ENCODE data around the gene LRRC34.

Gene LRRC34

DNA sequence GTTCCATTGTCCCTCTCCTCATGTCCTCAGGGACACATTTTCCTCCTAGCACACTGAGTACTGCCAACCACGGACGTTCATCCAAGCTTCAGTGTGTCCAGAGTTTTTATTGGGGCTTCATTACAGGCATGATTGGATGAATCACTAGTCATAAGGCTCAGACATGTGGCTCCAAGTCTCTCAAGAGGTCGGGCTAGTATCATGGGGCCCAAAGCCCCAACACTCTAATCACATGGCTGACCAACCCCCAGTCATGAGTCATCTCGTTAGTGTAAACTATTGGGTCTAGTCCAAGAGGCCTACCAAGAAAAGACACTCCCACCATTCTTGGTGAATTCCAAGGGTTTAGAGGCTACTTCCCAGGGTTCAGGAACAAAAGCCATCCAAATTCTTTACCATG, 52.2 kb downstream of the LRRC34 start:
- DNase-seq: peak; percentile 58

- peak; percentile 84 for DNase-seq
Measured at GRCh38 chr3:169759256-169759655, 53.4 kb downstream of the LRRC34 start.

- DNase-seq: no peak
Measured at GRCh38 chr3:169758359-169758994, 54.2 kb downstream of the LRRC34 start.

DNA sequence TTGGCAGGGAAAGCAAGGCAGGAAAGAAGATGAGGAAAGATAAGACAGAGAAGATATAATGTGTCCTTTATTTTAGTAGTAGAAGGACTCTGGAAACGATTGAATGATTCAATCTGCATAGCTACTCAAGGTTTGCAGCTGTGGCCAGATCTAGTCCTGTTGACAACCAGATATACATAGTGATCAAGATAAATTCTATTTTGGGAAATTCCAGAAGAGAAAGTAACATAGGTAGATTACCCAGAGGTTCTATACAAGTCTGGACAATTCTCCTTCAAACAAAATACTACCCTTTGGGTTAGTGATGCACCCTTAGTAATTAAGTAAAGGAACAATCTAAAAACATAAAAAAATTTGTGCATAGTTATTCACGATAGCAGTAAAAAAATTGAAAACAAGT, 57.2 kb downstream of the LRRC34 start:
- DNase-seq: no peak

DNA sequence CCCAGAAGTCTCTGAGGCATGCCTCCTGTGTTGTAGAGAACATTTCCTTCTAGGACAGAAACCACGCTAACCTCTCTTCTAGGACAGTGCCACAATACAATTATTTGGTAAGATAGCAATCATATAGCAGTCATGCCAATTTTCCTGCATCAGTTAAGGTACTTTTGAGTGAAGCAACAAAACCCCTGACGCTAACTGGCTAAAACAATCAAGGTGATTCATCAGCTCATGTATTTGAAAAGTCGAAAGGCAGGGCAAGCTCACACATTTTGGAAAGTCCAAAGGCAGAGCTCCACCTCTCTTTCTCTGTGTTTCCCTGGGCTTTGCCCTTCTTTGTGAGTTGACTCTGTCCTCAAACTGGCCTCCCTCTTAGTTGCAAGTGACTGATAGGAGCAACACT, 58.0 kb downstream of the LRRC34 start:
- no peak for DNase-seq

- no peak for DNase-seq
Measured at GRCh38 chr3:169751875-169752274, 60.8 kb downstream of the LRRC34 start.

DNA sequence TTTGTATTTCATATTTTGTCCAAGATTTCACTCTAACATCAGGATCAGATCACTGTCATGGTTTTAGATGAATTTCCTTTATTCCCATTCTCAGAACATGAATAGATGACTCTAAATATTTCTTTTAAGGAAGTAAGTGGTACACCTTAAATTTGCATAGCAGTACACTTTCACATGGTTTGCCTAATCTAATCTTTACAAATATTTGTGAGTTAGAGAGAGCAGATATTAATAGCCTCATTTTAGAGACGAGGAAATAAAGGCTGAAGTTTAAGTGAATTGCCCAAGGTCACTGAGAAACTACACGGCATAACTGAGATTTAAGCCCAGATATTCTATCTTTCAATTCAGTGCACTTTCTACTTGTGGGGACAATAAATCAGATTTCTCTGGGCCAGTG, 62.0 kb downstream of the LRRC34 start:
- no peak for DNase-seq

DNA sequence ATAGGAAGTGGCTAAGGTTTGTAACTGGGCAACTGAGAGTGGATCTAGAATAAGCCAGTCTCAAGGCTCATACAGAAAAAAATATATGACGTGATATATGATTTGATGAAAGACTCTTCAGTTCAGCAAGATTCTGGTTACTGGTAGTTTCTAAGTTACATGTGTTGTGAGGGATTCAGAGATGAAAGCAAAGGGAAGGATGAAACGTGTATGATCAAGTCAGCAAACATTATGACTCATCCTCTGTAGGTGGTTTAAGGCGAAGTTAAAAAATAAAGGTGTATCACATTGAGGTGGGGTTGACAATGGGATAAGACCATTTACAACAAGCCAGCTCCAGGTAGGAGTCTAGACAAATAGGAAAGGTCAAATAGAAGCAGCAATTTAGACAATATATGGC, 64.0 kb downstream of the LRRC34 start:
- DNase-seq: no peak

GRCh38 chr3:169746924-169747323, 65.8 kb downstream of the LRRC34 start:
- DNase-seq: no peak

DNA sequence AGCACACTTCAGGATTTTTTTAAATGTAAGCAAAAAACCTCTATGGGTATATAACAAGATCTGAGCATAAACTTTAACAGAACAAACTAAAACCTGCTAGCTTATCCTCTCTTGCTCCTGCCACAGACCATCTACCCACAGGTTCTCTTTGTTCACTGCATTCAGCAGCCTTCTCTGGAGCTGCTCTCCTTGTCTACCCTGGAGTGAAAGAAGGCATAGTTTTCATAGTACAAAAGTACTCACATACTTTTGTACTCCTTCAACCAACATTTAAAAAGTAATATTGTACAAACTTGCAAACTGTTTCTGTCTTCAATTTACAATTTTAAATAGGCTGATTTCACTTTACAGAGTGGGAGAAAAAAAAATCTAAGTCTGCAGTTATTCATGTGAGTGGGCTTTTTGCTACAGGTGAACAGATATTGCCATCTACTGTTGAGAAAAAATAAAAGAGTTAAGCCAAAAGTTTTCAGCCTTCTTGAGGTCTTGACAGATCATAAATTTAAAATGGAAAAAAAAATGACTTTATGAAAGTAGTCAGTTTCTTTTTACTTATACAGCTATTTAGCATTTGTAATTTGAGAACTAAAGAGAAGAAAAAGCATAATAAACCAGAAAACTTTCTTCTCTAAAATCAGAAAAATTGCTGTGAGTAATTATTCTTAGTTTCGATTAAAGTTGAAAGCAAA, 68.2 kb downstream of the LRRC34 start:
- DNase-seq: no peak
